ENCODE measurements around the gene SDK1. TPM values are rescaled to one million over a fixed set of nuclear protein-coding genes. Genes with fewer than 3 reads are reported as not detected.
A peak's percentile ranks its signal among the peaks of the same experiment; 100 is the strongest.
"Not testable (repeated sequence)": the region's sequence is repeated elsewhere in the genome, so short reads cannot be mapped to it uniquely, and the experiment has no call there.

The SDK1 gene
- total and polyA plus RNA-seq, 7 experiments from 2014 or later, result 0.07 to 2.5 (median 0.54) TPM

GRCh38 chr7:4264206-4264605 lies 963.2 kb downstream of the SDK1 start:
- H3K4me1 Mint-ChIP-seq; DNase-seq; CTCF ChIA-PET; ATAC-seq; H3K9me3 ChIP-seq (ENCODE audit: control insufficient read depth in 2 of 3, low read length in 3 of 3); H3K4me3 Mint-ChIP-seq; POLR2A ChIA-PET; H3K27ac Mint-ChIP-seq; H3K36me3 ChIP-seq (ENCODE audit: control insufficient read depth in 2 of 3, insufficient read depth in 3 of 3, low read length in 3 of 3); H3K27me3 ChIP-seq (ENCODE audit: control insufficient read depth in 2 of 2, insufficient read depth in 2 of 2, low read length in 2 of 2); H3K27ac ChIP-seq (ENCODE audit: low read depth, low read length); H3K9me3 Mint-ChIP-seq; H3K4me3 ChIP-seq (ENCODE audit: low read length); H3K27me3 Mint-ChIP-seq; intact Hi-C loops (cut with micrococcal nuclease); H3K4me1 ChIP-seq (ENCODE audit: control insufficient read depth in 2 of 2, insufficient read depth in 2 of 2, low read length in 2 of 2); H3K36me3 Mint-ChIP-seq: not testable (repeated sequence)

- ATAC-seq (peak; percentile 10), DNase-seq (no peak)
- ChIA-PET CTCF (no interaction called here), POLR2A (no interaction called here)
- Histone ChIP-seq H3K27me3 (ENCODE audit: control insufficient read depth in 2 of 2, insufficient read depth in 2 of 2, low read length in 2 of 2) (no peaks in the 10 kb centered on the region), H3K9me3 (ENCODE audit: control insufficient read depth in 2 of 3, low read length in 3 of 3) (no peaks in the 10 kb centered on the region), H3K36me3 (ENCODE audit: control insufficient read depth in 2 of 3, insufficient read depth in 3 of 3, low read length in 3 of 3) (no peaks in the 10 kb centered on the region), H3K4me1 (ENCODE audit: control insufficient read depth in 2 of 2, insufficient read depth in 2 of 2, low read length in 2 of 2) (no peaks in the 10 kb centered on the region), H3K27ac (ENCODE audit: low read depth, low read length) (no peak overlapping the region), H3K4me3 (ENCODE audit: low read length) (no peak overlapping the region)
- Mint-ChIP-seq H3K4me3 (peak overlapping the region in 2 of 10 donors; percentile 23 to 29), H3K9me3 (peaks cover 0 to 4% (median 0%) of the 10 kb centered on the region in 11 donors), H3K4me1 (no peaks in the 10 kb centered on the region), H3K27me3 (peaks cover 0 to 9% (median 0%) of the 10 kb centered on the region in 5 donors), H3K27ac (no peak overlapping the region), H3K36me3 (no peaks in the 10 kb centered on the region)
- intact Hi-C loops (cut with micrococcal nuclease), result no loop called here
Measured at GRCh38 chr7:4265066-4265465, 964.0 kb downstream of the SDK1 start.

- Histone ChIP-seq H3K27ac (ENCODE audit: low read depth, low read length) (no peak overlapping the region), H3K9me3 (ENCODE audit: control insufficient read depth in 2 of 3, low read length in 3 of 3) (no peaks in the 10 kb centered on the region), H3K27me3 (ENCODE audit: control insufficient read depth in 2 of 2, insufficient read depth in 2 of 2, low read length in 2 of 2) (no peaks in the 10 kb centered on the region), H3K4me1 (ENCODE audit: control insufficient read depth in 2 of 2, insufficient read depth in 2 of 2, low read length in 2 of 2) (no peaks in the 10 kb centered on the region), H3K4me3 (ENCODE audit: low read length) (no peak overlapping the region), H3K36me3 (ENCODE audit: control insufficient read depth in 2 of 3, insufficient read depth in 3 of 3, low read length in 3 of 3) (no peaks in the 10 kb centered on the region)
- ATAC-seq (no peak), DNase-seq (no peak)
- POLR2A ChIA-PET, result no interaction called here
- no peaks in the 10 kb centered on the region for H3K36me3 Mint-ChIP-seq
- CTCF ChIA-PET, result no interaction called here
- no peak overlapping the region for H3K27ac Mint-ChIP-seq
- intact Hi-C loops (cut with micrococcal nuclease), result no loop called here
- H3K4me1 Mint-ChIP-seq, result no peaks in the 10 kb centered on the region
- peaks cover 0 to 4% (median 0%) of the 10 kb centered on the region in 11 donors for H3K9me3 Mint-ChIP-seq
- peaks cover 0 to 7% (median 0%) of the 10 kb centered on the region in 5 donors for H3K27me3 Mint-ChIP-seq
- no peak overlapping the region for H3K4me3 Mint-ChIP-seq
Measured at GRCh38 chr7:4265676-4266075, 964.6 kb downstream of the SDK1 start.

- Mint-ChIP-seq H3K27me3 (peaks cover 0 to 5% (median 0%) of the 10 kb centered on the region in 5 donors), H3K36me3 (no peaks in the 10 kb centered on the region), H3K27ac (no peak overlapping the region), H3K4me3 (no peak overlapping the region), H3K4me1 (no peaks in the 10 kb centered on the region), H3K9me3 (peaks cover 0 to 4% (median 0%) of the 10 kb centered on the region in 11 donors)
- H3K27ac ChIP-seq (ENCODE audit: low read depth, low read length), result no peak overlapping the region
- H3K36me3 ChIP-seq (ENCODE audit: control insufficient read depth in 2 of 3, insufficient read depth in 3 of 3, low read length in 3 of 3), result no peaks in the 10 kb centered on the region
- DNase-seq, result no peak
- no peak overlapping the region for H3K4me3 ChIP-seq (ENCODE audit: low read length)
- ATAC-seq, result no peak
- H3K9me3 ChIP-seq (ENCODE audit: control insufficient read depth in 2 of 3, low read length in 3 of 3), result no peaks in the 10 kb centered on the region
- intact Hi-C loops (cut with micrococcal nuclease), result no loop called here
- H3K4me1 ChIP-seq (ENCODE audit: control insufficient read depth in 2 of 2, insufficient read depth in 2 of 2, low read length in 2 of 2), result no peaks in the 10 kb centered on the region
- no peaks in the 10 kb centered on the region for H3K27me3 ChIP-seq (ENCODE audit: control insufficient read depth in 2 of 2, insufficient read depth in 2 of 2, low read length in 2 of 2)
- ChIA-PET CTCF (no interaction called here), POLR2A (no interaction called here)
Measured at GRCh38 chr7:4266270-4267040, 965.4 kb downstream of the SDK1 start.

- H3K4me1 ChIP-seq (ENCODE audit: control insufficient read depth in 2 of 2, insufficient read depth in 2 of 2, low read length in 2 of 2), result no peaks in the 10 kb centered on the region
- peaks cover 0 to 5% (median 0%) of the 10 kb centered on the region in 5 donors for H3K27me3 Mint-ChIP-seq
- peaks cover 0 to 4% (median 0%) of the 10 kb centered on the region in 11 donors for H3K9me3 Mint-ChIP-seq
- H3K36me3 ChIP-seq (ENCODE audit: control insufficient read depth in 2 of 3, insufficient read depth in 3 of 3, low read length in 3 of 3), result no peaks in the 10 kb centered on the region
- H3K4me1 Mint-ChIP-seq, result no peaks in the 10 kb centered on the region
- intact Hi-C loops (cut with micrococcal nuclease), result no loop called here
- no peak for DNase-seq
- H3K27ac ChIP-seq (ENCODE audit: low read depth, low read length), result no peak overlapping the region
- ChIA-PET POLR2A (no interaction called here), CTCF (no interaction called here)
- no peaks in the 10 kb centered on the region for H3K36me3 Mint-ChIP-seq
- no peaks in the 10 kb centered on the region for H3K9me3 ChIP-seq (ENCODE audit: control insufficient read depth in 2 of 3, low read length in 3 of 3)
- no peaks in the 10 kb centered on the region for H3K27me3 ChIP-seq (ENCODE audit: control insufficient read depth in 2 of 2, insufficient read depth in 2 of 2, low read length in 2 of 2)
- H3K27ac Mint-ChIP-seq, result no peak overlapping the region
- no peak for ATAC-seq
- H3K4me3 Mint-ChIP-seq, result no peak overlapping the region
- H3K4me3 ChIP-seq (ENCODE audit: low read length), result no peak overlapping the region
Measured at GRCh38 chr7:4267341-4268039, 966.4 kb downstream of the SDK1 start.

- Mint-ChIP-seq H3K4me1 (no peaks in the 10 kb centered on the region), H3K27ac (no peak overlapping the region), H3K9me3 (peaks cover 0 to 4% (median 0%) of the 10 kb centered on the region in 11 donors), H3K27me3 (peaks cover 0 to 5% (median 0%) of the 10 kb centered on the region in 5 donors), H3K4me3 (no peak overlapping the region), H3K36me3 (no peaks in the 10 kb centered on the region)
- no peaks in the 10 kb centered on the region for H3K4me1 ChIP-seq (ENCODE audit: control insufficient read depth in 2 of 2, insufficient read depth in 2 of 2, low read length in 2 of 2)
- CTCF ChIA-PET, result no interaction called here
- no peak overlapping the region for H3K27ac ChIP-seq (ENCODE audit: low read depth, low read length)
- H3K4me3 ChIP-seq (ENCODE audit: low read length), result no peak overlapping the region
- POLR2A ChIA-PET, result no interaction called here
- no peaks in the 10 kb centered on the region for H3K36me3 ChIP-seq (ENCODE audit: control insufficient read depth in 2 of 3, insufficient read depth in 3 of 3, low read length in 3 of 3)
- DNase-seq (no peak), ATAC-seq (no peak)
- no peaks in the 10 kb centered on the region for H3K9me3 ChIP-seq (ENCODE audit: control insufficient read depth in 2 of 3, low read length in 3 of 3)
- H3K27me3 ChIP-seq (ENCODE audit: control insufficient read depth in 2 of 2, insufficient read depth in 2 of 2, low read length in 2 of 2), result no peaks in the 10 kb centered on the region
- intact Hi-C loops (cut with micrococcal nuclease), result no loop called here
Measured at GRCh38 chr7:4268040-4268965, 967.3 kb downstream of the SDK1 start.

Data from naive thymus-derived CD4-positive, alpha-beta T cell (primary cell).